Upper lobe of left lung (tissue), 6 donors: Measurements from ENCODE around the gene MACROD1. TPM values are rescaled to one million over a fixed set of nuclear protein-coding genes. Genes with fewer than 3 reads are reported as not detected.
A peak's percentile ranks its signal among the peaks of the same experiment; 100 is the strongest.

Experiments
- ATAC-seq, 2 donors: fragments of 200-7000 bp; cut with Tn5 transposase; one replicate each; pipeline ENCODE4 v1.9.1; 2022; ENCODE audit warnings: mild to moderate bottlenecking in 2 of 2, moderate library complexity in 2 of 2; ENCODE audit not compliant: low FRiP score in 2 of 2
- DNase-seq, 2 donors: peaks; one replicate each; pipeline ENCODE4 v3.0.0-alpha.2; 2019 to 2020
- H3K27ac ChIP-seq, 4 donors: fragments of 200-600 bp; sonication (generic); one replicate each; pipeline ENCODE4 v1.5.1; 2016 to 2019
- H3K27me3 ChIP-seq, 4 donors: fragments of 200-600 bp; sonication (generic); one replicate each; pipeline ENCODE4 v1.5.1; 2017 to 2019
- H3K36me3 ChIP-seq, 4 donors: fragments of 200-600 bp; sonication (generic); one replicate each; pipeline ENCODE4 v1.5.1; 2016 to 2019
- H3K4me1 ChIP-seq, 4 donors: fragments of 200-600 bp; sonication (generic); one replicate each; pipeline ENCODE4 v1.5.1; 2018 to 2019
- H3K4me3 ChIP-seq, 4 donors: fragments of 200-600 bp; sonication (generic); one replicate each; pipeline ENCODE4 v1.5.1; 2017 to 2019; ENCODE audit warnings: mild to moderate bottlenecking in 2 of 4, moderate library complexity in 1 of 4
- H3K9me3 ChIP-seq, 4 donors: fragments of 200-600 bp; sonication (generic); one replicate each; pipeline ENCODE4 v1.5.1; 2018 to 2019
- EP300 ChIP-seq, 4 donors: sonication (generic); formaldehyde crosslinking; IDR thresholded peaks; one replicate each; pipeline ENCODE4 v1.5.1; 2017; ENCODE audit warnings: antibody characterized with exemption in 4 of 4, control low read depth in 2 of 4
- POLR2A ChIP-seq, 4 donors: fragments of 450-650 bp; IDR thresholded peaks; one replicate each; pipeline ENCODE4 v1.5.1; 2016 to 2017; ENCODE audit warnings: antibody characterized with exemption in 4 of 4, mild to moderate bottlenecking in 2 of 4
- POLR2AphosphoS5 ChIP-seq, 2 donors: sonication (generic); formaldehyde crosslinking; IDR thresholded peaks; one replicate each; pipeline ENCODE4 v1.5.1; 2017; ENCODE audit warnings: antibody characterized with exemption in 2 of 2
- WGBS, 2 donors: methylation state at CpG; one replicate each; pipeline ENCODE4 v1.1.5; 2017 to 2018; 5-methylcytosine and 5-hydroxymethylcytosine counted together
- total RNA-seq, 6 donors: library from RNA; depleted of rRNA in 4 of 6; stranded (reverse); fragments of >200 nt in 4 of 6; gene quantifications; one replicate each; pipeline versions ENCODE4 v1.1.0 to v1.2.1, GENCODE V29; 2016 to 2021
- TF ChIP-seq, protein P1 (sequence below), 6 experiments: fragments of 450-650 bp in 4 of 6; fragments of 200-600 bp in 2 of 6; sonication (generic) in 2 of 6; IDR thresholded peaks; one replicate each; pipeline ENCODE4 v1.5.1; 2016 to 2019; ENCODE audit warnings: antibody characterized with exemption in 6 of 6
- donor health status: DM: no; HTN: no; CAD: no; lungs with moderate emphysema.
- donor health status: DM: no; HTN: yes; CAD: no; lungs with severe emphysema.

Gene MACROD1
- total RNA-seq, 6 donors from 2014 or later, result 16.7 to 59.7 (median 33.5) TPM

DNA sequence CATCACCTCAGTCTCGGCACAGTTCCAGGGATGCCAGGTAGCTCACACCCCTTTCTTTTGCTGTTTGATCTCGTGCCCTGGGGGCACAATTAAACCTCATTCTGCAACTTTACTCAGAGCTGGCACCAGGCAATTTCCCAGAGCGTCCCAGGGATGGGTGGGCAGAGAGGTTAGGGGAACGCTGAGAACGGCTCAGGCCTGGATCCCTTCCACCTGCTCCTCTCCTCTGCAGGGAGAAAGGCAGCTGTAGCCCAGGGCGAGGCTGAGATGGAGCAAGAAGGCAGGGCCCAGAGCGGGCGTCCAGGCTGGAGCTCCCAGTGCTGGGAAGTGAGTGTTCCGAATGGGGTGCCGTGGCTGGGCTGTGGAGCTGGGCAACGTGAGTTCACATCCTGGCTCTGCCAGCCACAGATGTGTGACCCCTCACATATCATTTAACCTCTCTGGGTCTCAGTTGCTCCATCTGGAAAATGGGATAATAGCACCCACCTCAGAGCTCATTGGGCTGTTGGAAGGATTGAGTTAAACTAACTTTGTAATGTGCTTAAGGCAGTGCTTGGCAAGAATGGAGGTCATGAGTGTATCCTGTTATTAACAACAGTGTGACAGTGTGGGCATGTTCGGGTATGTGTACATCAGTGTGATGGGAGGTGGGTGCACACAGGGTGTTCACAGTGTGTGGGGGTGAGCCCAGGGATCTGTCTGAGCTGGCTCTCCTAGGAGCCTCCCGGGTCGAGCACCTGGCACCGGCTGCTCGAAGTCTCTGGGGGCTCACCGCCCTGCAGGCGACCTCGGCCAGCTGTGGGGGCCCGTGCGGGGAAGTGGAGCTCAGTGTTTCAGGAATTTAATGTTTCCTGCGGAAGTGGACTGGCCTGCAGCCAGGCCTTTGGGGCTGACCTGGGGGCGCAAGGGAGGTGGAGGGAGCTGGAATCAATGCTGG lies 164.2 kb downstream of the MACROD1 start:
- Histone ChIP-seq H3K27me3 (no peaks in the 10 kb centered on the region), H3K4me1 (peaks cover 31 to 41% (median 34%) of the 10 kb centered on the region in 4 donors), H3K4me3 (no peak overlapping the region), H3K27ac (no peak overlapping the region), H3K36me3 (peaks cover 6 to 23% (median 21%) of the 10 kb centered on the region in 4 donors), H3K9me3 (no peaks in the 10 kb centered on the region)
- TF ChIP-seq POLR2AphosphoS5 (IDR thresholded peaks at IDR 0.05), result no peak
- no peak for TF ChIP-seq EP300 (IDR thresholded peaks at IDR 0.05)
- 49 to 62% methylated on average over 20 to 21 of the region's 23 CpGs for WGBS, 2 donors
- DNase-seq (peak in 1 of 2 donors; percentile 74), ATAC-seq (no peak)

DNA sequence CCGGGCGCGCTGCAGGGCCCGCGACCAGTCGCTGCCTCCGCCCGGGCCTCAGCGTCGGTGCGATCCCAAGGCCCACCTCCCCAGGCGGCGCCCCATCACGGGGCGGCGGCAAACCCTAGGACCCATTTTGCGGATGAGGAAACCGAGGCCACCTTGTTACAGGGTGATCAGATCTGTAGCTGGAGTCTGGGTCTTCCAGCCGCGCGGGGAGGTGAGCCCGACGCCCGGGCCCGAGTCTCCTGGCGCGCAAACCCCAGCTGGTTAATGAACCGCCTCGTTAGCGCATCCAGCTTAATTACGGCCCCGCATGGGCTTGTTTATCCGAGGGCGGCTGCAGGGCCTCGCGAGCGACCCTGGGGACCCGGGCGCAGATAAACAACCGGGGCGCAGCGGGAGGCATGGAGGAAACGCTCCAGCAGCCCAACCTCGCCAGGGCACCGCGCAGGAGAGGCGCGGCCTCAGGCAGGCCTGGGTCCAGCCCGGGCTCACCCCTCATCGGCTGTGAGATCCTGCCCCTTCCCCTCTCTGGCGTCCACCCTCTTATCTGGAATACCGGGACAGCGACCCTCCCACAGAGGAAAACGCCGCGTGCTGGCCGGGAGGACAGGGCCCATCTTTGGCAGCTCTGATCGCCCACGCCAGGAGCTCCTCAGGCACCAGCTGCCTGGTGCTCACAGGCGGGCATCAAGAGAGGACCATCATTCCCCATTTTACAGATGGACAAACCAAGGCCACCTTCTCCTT lies 165.0 kb downstream of the MACROD1 start:
- Histone ChIP-seq H3K9me3 (no peaks in the 10 kb centered on the region), H3K36me3 (peaks cover 6 to 32% (median 30%) of the 10 kb centered on the region in 4 donors), H3K27me3 (no peaks in the 10 kb centered on the region), H3K4me3 (peak overlapping the region in 3 of 4 donors; percentile 36 to 48 (median 40)), H3K27ac (no peak overlapping the region), H3K4me1 (peaks cover 30 to 40% (median 33%) of the 10 kb centered on the region in 4 donors)
- ATAC-seq (no peak), DNase-seq (peak in 1 of 2 donors; percentile 83)
- TF ChIP-seq POLR2A (IDR thresholded peaks at IDR 0.05) (no peak), EP300 (IDR thresholded peaks at IDR 0.05) (no peak)
- TF ChIP-seq, protein P1, sequence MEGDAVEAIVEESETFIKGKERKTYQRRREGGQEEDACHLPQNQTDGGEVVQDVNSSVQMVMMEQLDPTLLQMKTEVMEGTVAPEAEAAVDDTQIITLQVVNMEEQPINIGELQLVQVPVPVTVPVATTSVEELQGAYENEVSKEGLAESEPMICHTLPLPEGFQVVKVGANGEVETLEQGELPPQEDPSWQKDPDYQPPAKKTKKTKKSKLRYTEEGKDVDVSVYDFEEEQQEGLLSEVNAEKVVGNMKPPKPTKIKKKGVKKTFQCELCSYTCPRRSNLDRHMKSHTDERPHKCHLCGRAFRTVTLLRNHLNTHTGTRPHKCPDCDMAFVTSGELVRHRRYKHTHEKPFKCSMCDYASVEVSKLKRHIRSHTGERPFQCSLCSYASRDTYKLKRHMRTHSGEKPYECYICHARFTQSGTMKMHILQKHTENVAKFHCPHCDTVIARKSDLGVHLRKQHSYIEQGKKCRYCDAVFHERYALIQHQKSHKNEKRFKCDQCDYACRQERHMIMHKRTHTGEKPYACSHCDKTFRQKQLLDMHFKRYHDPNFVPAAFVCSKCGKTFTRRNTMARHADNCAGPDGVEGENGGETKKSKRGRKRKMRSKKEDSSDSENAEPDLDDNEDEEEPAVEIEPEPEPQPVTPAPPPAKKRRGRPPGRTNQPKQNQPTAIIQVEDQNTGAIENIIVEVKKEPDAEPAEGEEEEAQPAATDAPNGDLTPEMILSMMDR (IDR thresholded peaks at IDR 0.05), result no peak
- WGBS, 2 donors, result 40 to 87% methylated on average over 7 to 11 of the region's 60 CpGs

DNA sequence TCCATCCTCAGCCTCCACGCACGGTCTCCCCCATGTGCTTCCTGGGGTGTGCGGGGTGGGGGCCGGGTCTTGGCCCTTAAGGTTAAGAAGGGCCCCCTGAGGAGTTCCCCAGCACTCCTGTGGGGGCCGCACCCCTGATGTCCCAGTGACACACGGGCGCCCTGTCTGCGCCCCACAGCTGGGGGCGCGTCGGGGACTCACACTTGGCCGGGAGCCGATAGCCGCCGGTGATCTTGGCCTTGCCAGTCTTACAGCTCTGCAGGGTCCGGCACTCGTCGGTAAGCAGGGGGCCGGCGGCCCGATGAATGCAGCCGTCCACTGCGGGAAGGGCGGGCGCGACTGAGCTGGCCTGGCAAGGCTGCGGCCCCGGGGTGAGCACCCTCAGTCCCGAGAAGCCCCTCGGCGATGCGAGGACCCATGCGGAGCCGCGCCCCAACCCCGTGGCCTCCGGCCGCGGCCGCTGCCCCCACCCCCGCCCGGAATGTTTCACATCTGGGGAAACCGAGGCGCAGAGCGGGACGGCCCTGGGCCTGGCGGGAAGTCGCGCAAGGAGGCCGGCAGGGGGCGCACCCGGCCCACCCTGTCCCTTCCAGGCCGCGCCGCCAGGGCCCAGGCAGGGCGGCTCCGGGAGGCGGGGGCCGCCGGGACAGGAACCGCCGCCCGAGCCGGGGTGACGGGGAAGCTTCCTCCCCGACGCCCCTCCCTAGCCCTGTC lies 165.7 kb downstream of the MACROD1 start:
- no peaks in the 10 kb centered on the region for H3K9me3 ChIP-seq
- peak; percentile 69 to 92 for ATAC-seq
- no peak for TF ChIP-seq POLR2AphosphoS5 (IDR thresholded peaks at IDR 0.05)
- no peak for TF ChIP-seq POLR2A (IDR thresholded peaks at IDR 0.05)
- TF ChIP-seq, protein P1 (IDR thresholded peaks at IDR 0.05), result peak; percentile 86 to 97 (median 96)
- no peak for TF ChIP-seq EP300 (IDR thresholded peaks at IDR 0.05)
- H3K27me3 ChIP-seq, result no peaks in the 10 kb centered on the region
- H3K4me1 ChIP-seq, result peaks cover 30 to 40% (median 33%) of the 10 kb centered on the region in 4 donors
- H3K4me3 ChIP-seq, result peak overlapping the region in 3 of 4 donors; percentile 36 to 48 (median 40)
- peaks cover 6 to 39% (median 36%) of the 10 kb centered on the region in 4 donors for H3K36me3 ChIP-seq
- DNase-seq, result peak; percentile 63 to 95
- WGBS, 2 donors, result 8% methylated on average over 22 of the region's 67 CpGs; no CpG with 5 or more reads in 1 of the 2 donors
- H3K27ac ChIP-seq, result no peak overlapping the region

DNA sequence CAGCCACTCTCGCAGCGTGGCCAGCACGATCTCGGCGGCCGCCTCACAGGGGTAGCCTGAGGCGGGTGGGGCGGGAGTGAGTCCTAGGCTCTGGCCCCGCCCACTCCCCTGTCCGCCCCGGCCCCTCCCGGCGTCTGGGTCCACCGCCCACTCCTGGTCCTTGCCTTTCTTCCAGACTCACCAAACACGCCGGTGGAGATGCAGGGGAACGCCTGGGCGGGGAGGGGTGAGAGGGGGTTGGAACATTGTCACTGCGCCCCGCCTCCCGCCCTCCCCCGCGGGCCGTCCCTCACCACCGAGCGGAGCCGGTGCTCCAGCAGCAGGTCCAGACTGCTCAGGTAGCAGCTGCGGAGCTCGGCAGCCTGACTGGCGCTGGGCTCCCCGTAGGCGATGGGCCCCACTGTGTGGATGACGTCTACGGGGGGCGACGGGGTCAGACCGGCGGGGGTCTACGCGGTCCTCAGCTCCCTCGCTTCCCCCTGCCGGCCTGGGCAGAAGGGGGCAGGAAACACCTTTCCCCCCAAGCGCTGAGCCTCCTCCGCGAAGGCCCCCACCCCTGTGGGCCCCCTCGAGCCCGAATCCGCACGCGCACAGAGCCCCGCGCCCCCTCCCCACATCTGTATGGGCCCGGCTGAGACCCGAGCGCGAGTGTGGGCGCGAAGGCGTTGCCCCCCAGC lies 166.4 kb downstream of the MACROD1 start:
- WGBS, 2 donors, result 45% methylated on average over 52 of the region's 59 CpGs; no CpG with 5 or more reads in 1 of the 2 donors
- no peak for TF ChIP-seq POLR2AphosphoS5 (IDR thresholded peaks at IDR 0.05)
- TF ChIP-seq POLR2A (IDR thresholded peaks at IDR 0.05), result no peak
- TF ChIP-seq, protein P1 (IDR thresholded peaks at IDR 0.05), result no peak
- no peak for TF ChIP-seq EP300 (IDR thresholded peaks at IDR 0.05)
- Histone ChIP-seq H3K4me3 (peak overlapping the region in 3 of 4 donors; percentile 16 to 48 (median 40)), H3K27ac (no peak overlapping the region), H3K36me3 (peaks cover 6 to 46% (median 41%) of the 10 kb centered on the region in 4 donors), H3K9me3 (no peaks in the 10 kb centered on the region), H3K27me3 (no peaks in the 10 kb centered on the region), H3K4me1 (peaks cover 30 to 40% (median 33%) of the 10 kb centered on the region in 4 donors)
- ATAC-seq (peak in 1 of 2 donors; percentile 60), DNase-seq (peak in 1 of 2 donors; percentile 90)
